CD4-positive, alpha-beta T cell (primary cell): ENCODE measurements around the gene SMIM45. TPM values are rescaled to one million over a fixed set of nuclear protein-coding genes. Genes with fewer than 3 reads are reported as not detected.

Source experiments
- ATAC-seq: fragments of 200-7000 bp; cut with Tn5 transposase; one replicate; pipeline ENCODE4 v1.10.0; 2022; ENCODE audit warnings: mild to moderate bottlenecking; ENCODE audit not compliant: poor library complexity
- CTCF ChIA-PET: fragments of 350-600 bp; sonication (Branson Sonifier 250); formaldehyde crosslinking; loops from one replicate; lab custom pipeline; 2021; ENCODE audit warnings: antibody characterized with exemption, inconsistent platforms; lab: Charles Lee
- POLR2A ChIA-PET: fragments of 350-600 bp; sonication (Branson Sonifier 250); formaldehyde crosslinking; loops from one replicate; lab custom pipeline; 2021; ENCODE audit warnings: antibody characterized with exemption, inconsistent platforms; lab: Charles Lee
- DNase-seq, 14 experiments: peaks; one replicate each; pipeline ENCODE4 v3.0.0-alpha.2; 2013 to 2020; ENCODE audit warnings: mixed read lengths in 2 of 14
- H3K27ac ChIP-seq, 2 donors: one replicate each; pipeline versions ENCODE4 v1.5.1 to v1.7.0; 2013; ENCODE audit warnings: low read length in 2 of 2, low read depth in 1 of 2, mild to moderate bottlenecking in 1 of 2
- H3K27me3 ChIP-seq, 2 experiments: 1 replicate in 1 of 2; 2 replicates in 1 of 2; pipeline versions ENCODE4 v1.6.1 to v1.7.0; 2013; ENCODE audit warnings: low read length in 2 of 2, control low read depth in 1 of 2, mild to moderate bottlenecking in 1 of 2, moderate library complexity in 1 of 2; ENCODE audit not compliant: insufficient read depth in 2 of 2, control insufficient read depth in 1 of 2
- H3K36me3 ChIP-seq: one replicate; pipeline ENCODE4 v1.6.1; 2013; ENCODE audit warnings: low read length, control low read depth; ENCODE audit not compliant: insufficient read depth
- H3K4me1 ChIP-seq: one replicate; pipeline ENCODE4 v1.6.1; 2013; ENCODE audit warnings: low read length, control low read depth; ENCODE audit not compliant: insufficient read depth
- H3K4me3 ChIP-seq: one replicate; pipeline ENCODE4 v1.5.1; 2013; ENCODE audit warnings: mild to moderate bottlenecking, low read length, moderate library complexity
- H3K9me3 ChIP-seq, 2 experiments: 1 replicate in 1 of 2; 2 replicates in 1 of 2; pipeline versions ENCODE4 v1.6.1 to v1.7.0; 2013; ENCODE audit warnings: low read length in 2 of 2, mild to moderate bottlenecking in 2 of 2, control low read depth in 1 of 2, moderate library complexity in 1 of 2; ENCODE audit not compliant: control insufficient read depth in 1 of 2, insufficient read depth in 1 of 2
- H3K27ac Mint-ChIP-seq: one replicate; pipeline ENCODE4 v1.8.0; 2020; ENCODE audit warnings: mixed read lengths
- H3K27me3 Mint-ChIP-seq: one replicate; pipeline ENCODE4 v1.8.0; 2021; ENCODE audit warnings: mixed read lengths
- H3K36me3 Mint-ChIP-seq: one replicate; pipeline ENCODE4 v1.8.0; 2021; ENCODE audit warnings: low read depth, mixed read lengths
- H3K4me1 Mint-ChIP-seq: one replicate; pipeline ENCODE4 v1.8.0; 2021; ENCODE audit warnings: low read depth, mixed read lengths
- H3K4me3 Mint-ChIP-seq: one replicate; pipeline ENCODE4 v1.8.0; 2020; ENCODE audit warnings: mild to moderate bottlenecking, mixed read lengths
- H3K9me3 Mint-ChIP-seq: one replicate; pipeline ENCODE4 v1.8.0; 2020; ENCODE audit warnings: mixed read lengths
- CTCF ChIP-seq: fragments of 200-600 bp; IDR thresholded peaks from one replicate; pipeline ENCODE4 v1.8.0; 2022; ENCODE audit warnings: antibody characterized with exemption, mild to moderate bottlenecking
- intact Hi-C, 2 experiments: fragments of 100-400 bp; cut with DNase I in 1 of 2; cut with micrococcal nuclease in 1 of 2; formaldehyde crosslinking; loops; one replicate each; pipeline versions ENCODE4 v1.15.1 to v1.9.0; 2023 to 2025; cut with DNase I, micrococcal nuclease
- total RNA-seq, 174 experiments: library from RNA in 2 of 174; stranded (reverse) in 2 of 174; gene quantifications; one replicate each; pipeline ENCODE4 v1.2.3 and lab custom pipeline; 2021 to 2026

Gene SMIM45

GRCh38 chr22:42001706-42002105 lies 49.8 kb downstream of the SMIM45 start:
- peaks cover 11% of the 10 kb centered on the region for H3K9me3 Mint-ChIP-seq
- no peaks in the 10 kb centered on the region for H3K27me3 Mint-ChIP-seq
- no peak overlapping the region for H3K27ac Mint-ChIP-seq
- H3K36me3 Mint-ChIP-seq: peaks cover 16% of the 10 kb centered on the region
- peaks cover 23% of the 10 kb centered on the region for H3K4me1 Mint-ChIP-seq
- Histone ChIP-seq H3K27me3 (no peaks in the 10 kb centered on the region), H3K4me3 (no peak overlapping the region), H3K4me1 (peaks cover 23% of the 10 kb centered on the region), H3K27ac (no peak overlapping the region), H3K9me3 (peaks cover 12 to 34% of the 10 kb centered on the region in 2 experiments), H3K36me3 (no peaks in the 10 kb centered on the region)
- ChIA-PET CTCF (no interaction called here), POLR2A (no interaction called here)
- DNase-seq (no peak), ATAC-seq (no peak)
- TF ChIP-seq CTCF: no peak
- H3K4me3 Mint-ChIP-seq: no peak overlapping the region
- intact Hi-C loops: no loop called here

DNA sequence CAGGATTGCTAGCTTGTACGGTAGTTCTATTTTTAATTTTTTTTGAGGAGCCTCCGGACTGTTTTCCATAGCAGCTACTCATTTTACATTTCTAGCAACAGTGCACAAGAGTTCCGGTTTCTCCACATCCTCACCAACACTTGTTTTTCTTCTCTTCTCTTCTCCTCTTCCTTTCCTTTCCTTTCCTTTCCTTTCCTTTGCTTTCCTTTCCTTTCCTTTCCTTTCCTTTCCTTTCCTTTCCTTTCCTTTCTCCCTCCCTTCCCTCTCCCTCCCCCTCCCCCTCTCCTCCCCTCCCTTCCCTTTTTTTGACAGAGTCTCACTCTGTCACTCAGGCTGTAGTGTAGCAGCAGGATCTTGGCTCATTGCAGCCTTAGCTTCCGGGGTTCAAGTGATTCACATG lies 56.0 kb downstream of the SMIM45 start:
- Histone ChIP-seq H3K27ac (no peak overlapping the region), H3K9me3 (peaks cover 10 to 35% of the 10 kb centered on the region in 2 experiments), H3K4me3 (no peak overlapping the region), H3K27me3 (no peaks in the 10 kb centered on the region), H3K36me3 (no peaks in the 10 kb centered on the region), H3K4me1 (no peaks in the 10 kb centered on the region)
- H3K4me3 Mint-ChIP-seq: no peak overlapping the region
- ATAC-seq (no peak), DNase-seq (no peak)
- no peaks in the 10 kb centered on the region for H3K36me3 Mint-ChIP-seq
- H3K4me1 Mint-ChIP-seq: no peaks in the 10 kb centered on the region
- peaks cover 8% of the 10 kb centered on the region for H3K27me3 Mint-ChIP-seq
- CTCF ChIA-PET: no interaction called here
- no peak for TF ChIP-seq CTCF
- H3K27ac Mint-ChIP-seq: no peak overlapping the region
- H3K9me3 Mint-ChIP-seq: peaks cover 7% of the 10 kb centered on the region
- intact Hi-C loops: no loop called here
- POLR2A ChIA-PET: no interaction called here

Other genes starting within 250 kb of the SMIM45 start
- 10 to 100 TPM; 14.1 to 16.2 TPM for gene CCDC134, start 151.5 kb upstream of the SMIM45 start, total RNA-seq
- gene SREBF2, start 119.0 kb upstream of the SMIM45 start, total RNA-seq: 10 to 100 TPM; 67.2 to 69.9 TPM
- under 1 TPM; 0.56 to 0.60 TPM for gene SHISA8, start 37.1 kb upstream of the SMIM45 start, total RNA-seq
- 10 to 100 TPM; 12.2 to 12.9 TPM for gene TNFRSF13C, start 25.3 kb upstream of the SMIM45 start, total RNA-seq
- 1 to 10 TPM; 7.6 to 8.4 TPM for gene CENPM, start 5.0 kb upstream of the SMIM45 start, total RNA-seq
- under 1 TPM; 0.20 to 0.22 TPM for gene SEPTIN3, start 17.3 kb downstream of the SMIM45 start, total RNA-seq
- gene WBP2NL, start 46.6 kb downstream of the SMIM45 start, total RNA-seq: 1 to 10 TPM in 1 of 2 experiments, under 1 TPM in 1; 0.38 to 1.7 TPM
- 1 to 10 TPM; 2.6 to 3.2 TPM for gene NAGA, start 118.7 kb downstream of the SMIM45 start, total RNA-seq
- under 1 TPM; 0.27 to 0.42 TPM for gene PHETA2, start 122.1 kb downstream of the SMIM45 start, total RNA-seq
- gene SMDT1, start 127.5 kb downstream of the SMIM45 start, total RNA-seq: 10 to 100 TPM; 84.7 to 86.4 TPM
- gene NDUFA6, start 138.6 kb downstream of the SMIM45 start, total RNA-seq: 10 to 100 TPM; 52.8 to 59.8 TPM
- gene CYP2D6, start 178.7 kb downstream of the SMIM45 start, total RNA-seq: 1 to 10 TPM; 7.4 to 7.5 TPM